Heart left ventricle (tissue), 13 donors: ENCODE measurements around the gene TSPOAP1.

Source experiments
- CTCF ChIP-seq, 12 donors: fragments of 200-600 bp; sonication (generic) in 4 of 12; IDR thresholded peaks; one replicate each; pipeline versions ENCODE4 v1.5.0 to v1.8.0; 2018 to 2022; ENCODE audit warnings: antibody characterized with exemption in 12 of 12, mild to moderate bottlenecking in 5 of 12
- POLR2A ChIP-seq, 2 donors: fragments of 450-650 bp; IDR thresholded peaks; one replicate each; pipeline ENCODE4 v1.6.1; 2017; ENCODE audit warnings: antibody characterized with exemption in 2 of 2, mild to moderate bottlenecking in 2 of 2, moderate library complexity in 2 of 2
- donor health status: ischemic (EF 13 %, LVEDD 7.1; RV severe dilation, severe dysfunction).
- donor health status: DM: no; HTN: yes; CAD: no.
- donor health status: DM: no; HTN: no; CAD: no.
- donor health status: ischemic (EF 25% LVEDD 6.9; RV normal size, moderate dysfunction).
- donor health status: ischemic (EF 25% LVEDD 5.7; RV mildly dilated, moderate dysfunction).
- donor health status: ischemic (EF 35%, LVEDD 5.7; RV mildly dilated, moderate dysfunction).
- donor health status: nonischemic (EF 11% LVEDD 7.7; RV severe dilation, severe dysfunction).
- donor health status: DM: yes; HTN: yes; CAD: no.
- donor health status: PGD.
- donor health status: ischemic (EF 29% LVEDD 5.4; RV normal size, mild dysfunction).
- donor health status: nonischemic (EF 23%, LVEDD 6.1; RV moderate dilation, normal function).

GRCh38 chr17:58310511-58311428 is 17.8 kb downstream of the TSPOAP1 start:
- no peak for TF ChIP-seq CTCF (IDR thresholded peaks at IDR 0.05)
- TF ChIP-seq POLR2A (IDR thresholded peaks at IDR 0.05): no peak
